GM10847 (cell line): ENCODE results near the gene ADGRG1.

Source experiments
- POLR2A ChIP-seq: IDR thresholded peaks from 2 replicates; pipeline ENCODE4 v1.6.1; 2011; ENCODE audit not compliant: insufficient read length; ENCODE audit errors: extremely low read depth

The ADGRG1 gene

DNA sequence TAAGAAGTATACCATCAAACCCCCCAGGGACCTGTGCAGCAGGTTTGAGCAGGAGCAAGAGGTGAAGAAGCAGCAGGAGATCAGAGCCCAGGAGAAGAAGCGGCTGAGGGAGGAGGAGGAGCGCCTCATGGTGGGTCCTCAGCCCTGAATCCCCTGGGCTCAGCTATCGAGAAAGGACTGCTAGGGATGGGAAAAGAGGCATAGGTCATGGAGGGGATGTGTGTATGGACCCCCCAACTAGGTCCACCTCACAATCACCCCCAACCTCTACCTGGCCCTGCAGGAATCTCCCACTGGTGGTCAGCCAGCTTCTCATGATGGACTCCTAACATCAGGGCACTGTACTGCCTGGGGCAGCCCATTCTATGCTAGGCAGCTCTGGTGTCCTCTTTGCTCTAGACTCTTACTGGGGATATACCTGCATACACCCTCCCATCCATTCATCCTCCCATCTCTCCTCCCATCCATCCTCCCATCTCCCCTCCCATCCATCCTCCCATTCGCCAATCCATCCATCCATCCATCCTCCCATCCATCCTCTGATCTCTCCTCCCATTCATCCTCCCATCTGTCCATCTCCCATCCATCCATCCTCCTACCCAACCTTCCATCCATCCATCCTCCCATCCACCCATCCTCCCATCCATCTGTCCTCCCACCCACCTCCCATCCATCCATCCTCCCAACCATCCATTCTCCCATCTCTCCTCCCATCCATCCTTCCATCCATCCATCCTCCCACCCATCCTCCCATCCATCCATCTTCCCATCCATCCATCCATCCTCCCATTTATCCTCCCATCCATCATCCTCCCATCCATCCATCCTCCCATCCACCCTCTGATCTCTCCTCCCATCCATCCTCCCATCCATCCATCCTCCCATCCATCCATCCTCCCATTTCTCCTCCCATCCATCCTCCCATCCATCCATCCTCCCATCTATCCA lies 76.7 kb downstream of the ADGRG1 start:
- no peak for TF ChIP-seq POLR2A

DNA sequence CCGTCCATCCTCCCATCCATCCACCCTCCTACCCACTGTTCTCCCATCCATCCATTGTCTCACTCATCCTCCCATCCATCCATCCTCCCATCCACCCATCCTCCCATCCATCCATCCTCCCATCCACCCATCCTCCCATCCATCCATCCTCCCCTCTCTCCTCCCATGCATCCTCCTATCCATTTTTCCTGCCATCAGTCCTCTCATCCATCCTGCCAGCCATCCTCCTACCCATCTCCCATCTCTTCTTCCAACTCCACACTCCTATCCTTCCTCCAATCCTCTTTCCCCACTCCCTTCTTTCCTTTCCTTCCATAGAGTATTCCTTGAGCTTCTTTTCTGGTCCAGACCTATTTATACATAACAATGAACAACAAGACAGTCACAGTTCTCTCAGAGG lies 78.3 kb downstream of the ADGRG1 start:
- TF ChIP-seq POLR2A: no peak

- no peak for TF ChIP-seq POLR2A
Observed at GRCh38 chr16:57707331-57707730, 78.9 kb downstream of the ADGRG1 start.

DNA sequence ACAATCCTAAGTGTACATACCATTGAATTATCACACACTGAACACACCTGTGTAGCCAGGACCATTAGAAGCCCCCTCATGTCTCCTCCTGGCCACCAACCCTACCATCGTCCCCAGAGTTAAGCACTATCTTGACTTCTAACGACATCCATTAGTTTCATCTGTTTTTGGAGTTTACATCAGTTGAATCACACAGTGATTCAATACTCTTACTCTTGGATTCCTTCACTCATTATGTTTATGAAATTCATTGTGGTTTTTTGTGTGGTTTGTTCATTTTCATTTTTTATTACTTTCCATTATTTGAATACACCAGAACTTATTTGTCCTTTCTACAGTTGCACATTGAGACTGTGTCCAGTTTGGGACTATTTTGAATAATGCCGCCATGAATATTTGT lies 79.7 kb downstream of the ADGRG1 start:
- TF ChIP-seq POLR2A: no peak

GRCh38 chr16:57709663-57710062 lies 81.2 kb downstream of the ADGRG1 start:
- no peak for TF ChIP-seq POLR2A

GRCh38 chr16:57711346-57711745 lies 82.9 kb downstream of the ADGRG1 start:
- no peak for TF ChIP-seq POLR2A

- no peak for TF ChIP-seq POLR2A
Observed at GRCh38 chr16:57711993-57712392, 83.6 kb downstream of the ADGRG1 start.

- no peak for TF ChIP-seq POLR2A
Observed at GRCh38 chr16:57713596-57713995, 85.2 kb downstream of the ADGRG1 start.

- no peak for TF ChIP-seq POLR2A
Observed at GRCh38 chr16:57714047-57714446, 85.6 kb downstream of the ADGRG1 start.
